Kidney (tissue), 14 donors: Measurements from ENCODE around the gene ZNF581. TPM values are rescaled to one million over a fixed set of nuclear protein-coding genes. Genes with fewer than 3 reads are reported as not detected.

Experiments
- DNase-seq, 5 donors: peaks; one replicate each; pipeline ENCODE4 v3.0.0-alpha.2; 2013 to 2020
- FAIRE-seq: peaks from 2 replicates; lab custom pipeline; 2012; peaks lifted over from hg19 to GRCh38; lab: Jason Lieb, UNC
- H3K27ac ChIP-seq, 2 donors: one replicate each; pipeline ENCODE4 v1.7.0; 2013; ENCODE audit warnings: low read depth in 2 of 2, low read length in 2 of 2, inconsistent platforms in 1 of 2
- H3K27me3 ChIP-seq: one replicate; pipeline ENCODE4 v1.7.1; 2013; ENCODE audit warnings: low read length, inconsistent platforms; ENCODE audit not compliant: control insufficient read depth, insufficient read depth
- H3K36me3 ChIP-seq, 3 donors: one replicate each; pipeline versions ENCODE4 v1.7.0 to v1.7.1; 2013; ENCODE audit warnings: low read length in 3 of 3, control low read depth in 1 of 3, inconsistent platforms in 1 of 3; ENCODE audit not compliant: insufficient read depth in 3 of 3, control insufficient read depth in 2 of 3
- H3K4me1 ChIP-seq, 3 donors: one replicate each; pipeline versions ENCODE4 v1.7.0 to v1.7.1; 2013; ENCODE audit warnings: low read length in 3 of 3, inconsistent platforms in 1 of 3, low read depth in 1 of 3; ENCODE audit not compliant: control insufficient read depth in 2 of 3, insufficient read depth in 2 of 3
- H3K4me3 ChIP-seq, 3 donors: one replicate each; pipeline versions ENCODE4 v1.7.0 to v1.8.1; 2013; ENCODE audit warnings: low read length in 3 of 3, control low read depth in 1 of 3, inconsistent platforms in 1 of 3
- H3K9ac ChIP-seq, 3 donors: one replicate each; pipeline versions ENCODE4 v1.7.0 to v1.7.1; 2013; ENCODE audit warnings: low read length in 3 of 3, control low read depth in 1 of 3, inconsistent platforms in 1 of 3
- H3K9me3 ChIP-seq, 3 donors: one replicate each; pipeline versions ENCODE4 v1.7.0 to v1.7.1; 2013; ENCODE audit warnings: low read length in 3 of 3, control low read depth in 1 of 3, inconsistent platforms in 1 of 3; ENCODE audit not compliant: control insufficient read depth in 2 of 3, insufficient read depth in 1 of 3
- intact Hi-C: fragments of 100-400 bp; cut with DNase I; formaldehyde crosslinking; loops from one replicate; pipeline ENCODE4 v1.11.1; 2022
- polyA plus RNA-seq: library from polyadenylated mRNA; stranded (reverse); fragments of 350-450 nt; fragmentation: Illumina TruSeq; extraction: RNeasy Lipid Tissue Mini Kit (QIAGEN cat#74804); gene quantifications from one replicate; pipeline ENCODE4 v1.2.3, GENCODE V29; 2014; ENCODE audit warnings: low read depth, low replicate concordance; ENCODE audit not compliant: insufficient read depth
- total RNA-seq: library from RNA; stranded (reverse); fragmentation: NEBNext Ultra II Directional; extraction: Animal tissue kit (Norgen Biotek cat#: 25700); gene quantifications from one replicate; pipeline ENCODE4 v1.2.1, GENCODE V29; 2021
- TF ChIP-seq, protein P1 (sequence below): IDR thresholded peaks from 3 replicates; pipeline ENCODE4 v1.5.1; 2012; ENCODE audit warnings: mild to moderate bottlenecking, moderate library complexity, borderline replicate concordance; ENCODE audit not compliant: insufficient read depth; ENCODE audit errors: extremely low read depth
- donor health status: control.
- donor health status: control.
- donor health status: control.
- donor health status: control.
- donor health status: control.
- donor health status: DM: yes; HTN: yes; CAD: no.
- donor health status: Normal renal cell carcinoma (clear cell type).

The ZNF581 gene
- total and polyA plus RNA-seq, 2 donors from 2014 or later = 22.0 to 23.6 TPM

DNA sequence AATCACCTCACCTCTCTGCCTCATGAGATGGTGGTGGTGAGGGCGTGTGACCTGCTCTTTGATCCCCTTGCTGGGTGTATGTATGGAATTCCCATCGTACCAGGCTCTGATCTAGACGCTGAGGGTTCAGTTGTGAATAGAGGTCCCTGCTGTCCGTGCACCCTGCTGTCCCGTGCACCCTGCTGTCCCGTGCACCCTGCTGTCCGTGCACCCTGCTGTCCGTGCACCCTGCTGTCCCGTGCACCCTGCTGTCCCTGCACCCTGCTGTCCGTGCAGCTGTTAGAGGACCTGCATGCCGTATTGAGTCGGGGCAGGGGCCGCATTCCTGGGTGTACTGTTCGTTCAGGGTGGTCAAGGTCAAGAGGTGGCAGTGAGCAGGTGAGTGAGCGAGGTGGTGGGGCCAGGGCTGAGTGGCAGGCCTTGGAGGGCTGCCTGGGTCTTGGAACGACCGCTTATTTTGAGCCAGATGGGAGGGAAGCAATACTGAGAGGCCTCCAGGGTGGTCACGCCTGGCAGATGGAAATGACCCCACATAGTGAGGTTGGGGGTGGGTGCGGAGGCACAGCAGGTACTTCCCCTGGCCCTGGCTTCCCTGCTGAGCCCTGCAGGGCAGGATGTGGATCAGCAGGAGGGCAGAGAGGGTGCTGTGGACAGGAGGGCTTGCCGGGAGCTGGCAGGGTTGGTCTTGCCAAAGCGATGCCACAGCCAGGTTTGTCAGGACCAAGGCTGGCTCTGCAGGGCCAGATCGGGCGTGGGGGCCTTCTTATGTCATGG, 27.0 kb downstream of the ZNF581 start:
- Histone ChIP-seq H3K27ac (no peak overlapping the region), H3K9ac (no peak overlapping the region), H3K4me3 (no peak overlapping the region), H3K36me3 (peaks cover 0 to 45% (median 32%) of the 10 kb centered on the region in 3 donors), H3K9me3 (no peaks in the 10 kb centered on the region), H3K4me1 (peaks cover 0 to 8% (median 6%) of the 10 kb centered on the region in 3 donors), H3K27me3 (no peaks in the 10 kb centered on the region)
- intact Hi-C loops = no loop called here
- TF ChIP-seq, protein P1, sequence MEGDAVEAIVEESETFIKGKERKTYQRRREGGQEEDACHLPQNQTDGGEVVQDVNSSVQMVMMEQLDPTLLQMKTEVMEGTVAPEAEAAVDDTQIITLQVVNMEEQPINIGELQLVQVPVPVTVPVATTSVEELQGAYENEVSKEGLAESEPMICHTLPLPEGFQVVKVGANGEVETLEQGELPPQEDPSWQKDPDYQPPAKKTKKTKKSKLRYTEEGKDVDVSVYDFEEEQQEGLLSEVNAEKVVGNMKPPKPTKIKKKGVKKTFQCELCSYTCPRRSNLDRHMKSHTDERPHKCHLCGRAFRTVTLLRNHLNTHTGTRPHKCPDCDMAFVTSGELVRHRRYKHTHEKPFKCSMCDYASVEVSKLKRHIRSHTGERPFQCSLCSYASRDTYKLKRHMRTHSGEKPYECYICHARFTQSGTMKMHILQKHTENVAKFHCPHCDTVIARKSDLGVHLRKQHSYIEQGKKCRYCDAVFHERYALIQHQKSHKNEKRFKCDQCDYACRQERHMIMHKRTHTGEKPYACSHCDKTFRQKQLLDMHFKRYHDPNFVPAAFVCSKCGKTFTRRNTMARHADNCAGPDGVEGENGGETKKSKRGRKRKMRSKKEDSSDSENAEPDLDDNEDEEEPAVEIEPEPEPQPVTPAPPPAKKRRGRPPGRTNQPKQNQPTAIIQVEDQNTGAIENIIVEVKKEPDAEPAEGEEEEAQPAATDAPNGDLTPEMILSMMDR = no peak
- DNase-seq (peak in 2 of 5 donors; percentile 38 to 93), FAIRE-seq (no peak)

GRCh38 chr19:55671054-55671378, 27.6 kb downstream of the ZNF581 start:
- no peak overlapping the region for H3K27ac ChIP-seq
- no peak for DNase-seq
- intact Hi-C loops = no loop called here
- no peaks in the 10 kb centered on the region for H3K27me3 ChIP-seq
- TF ChIP-seq, protein P1 = no peak
- no peak overlapping the region for H3K4me3 ChIP-seq
- peaks cover 0 to 11% (median 8%) of the 10 kb centered on the region in 3 donors for H3K4me1 ChIP-seq
- no peaks in the 10 kb centered on the region for H3K9me3 ChIP-seq
- no peak for FAIRE-seq
- no peak overlapping the region for H3K9ac ChIP-seq
- peaks cover 0 to 43% (median 30%) of the 10 kb centered on the region in 3 donors for H3K36me3 ChIP-seq

DNA sequence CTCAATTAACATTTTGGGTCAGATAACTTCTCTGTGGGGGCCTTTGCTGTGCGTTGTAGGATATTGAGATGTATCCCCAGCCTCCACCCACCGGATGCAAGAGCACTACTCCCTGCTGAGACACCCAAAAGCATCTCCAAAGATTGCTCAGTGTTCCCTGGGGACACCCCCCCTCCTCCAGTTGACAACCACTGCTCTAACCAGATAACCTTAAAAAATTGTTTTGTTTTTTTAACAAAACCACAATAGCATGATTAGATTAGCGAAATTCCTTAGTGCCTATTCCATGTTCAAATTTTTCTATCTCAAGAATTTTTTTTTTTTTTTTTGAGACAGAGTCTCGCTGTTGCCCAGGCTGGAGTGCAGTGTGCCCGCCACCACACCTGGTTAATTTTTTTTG, 29.0 kb downstream of the ZNF581 start:
- Histone ChIP-seq H3K9ac (no peak overlapping the region), H3K36me3 (peaks cover 0 to 29% (median 18%) of the 10 kb centered on the region in 3 donors), H3K4me1 (peaks cover 0 to 21% (median 18%) of the 10 kb centered on the region in 3 donors), H3K27me3 (no peaks in the 10 kb centered on the region), H3K27ac (no peak overlapping the region), H3K4me3 (no peak overlapping the region), H3K9me3 (no peaks in the 10 kb centered on the region)
- TF ChIP-seq, protein P1 = no peak
- DNase-seq (peak in 1 of 5 donors; percentile 33), FAIRE-seq (no peak)
- intact Hi-C loops = no loop called here
